ENCODE data around the gene TGFBR3.
"Not testable (repeated sequence)": the region's sequence is repeated elsewhere in the genome, so short reads cannot be mapped to it uniquely, and the experiment has no call there.

The TGFBR3 gene

DNA sequence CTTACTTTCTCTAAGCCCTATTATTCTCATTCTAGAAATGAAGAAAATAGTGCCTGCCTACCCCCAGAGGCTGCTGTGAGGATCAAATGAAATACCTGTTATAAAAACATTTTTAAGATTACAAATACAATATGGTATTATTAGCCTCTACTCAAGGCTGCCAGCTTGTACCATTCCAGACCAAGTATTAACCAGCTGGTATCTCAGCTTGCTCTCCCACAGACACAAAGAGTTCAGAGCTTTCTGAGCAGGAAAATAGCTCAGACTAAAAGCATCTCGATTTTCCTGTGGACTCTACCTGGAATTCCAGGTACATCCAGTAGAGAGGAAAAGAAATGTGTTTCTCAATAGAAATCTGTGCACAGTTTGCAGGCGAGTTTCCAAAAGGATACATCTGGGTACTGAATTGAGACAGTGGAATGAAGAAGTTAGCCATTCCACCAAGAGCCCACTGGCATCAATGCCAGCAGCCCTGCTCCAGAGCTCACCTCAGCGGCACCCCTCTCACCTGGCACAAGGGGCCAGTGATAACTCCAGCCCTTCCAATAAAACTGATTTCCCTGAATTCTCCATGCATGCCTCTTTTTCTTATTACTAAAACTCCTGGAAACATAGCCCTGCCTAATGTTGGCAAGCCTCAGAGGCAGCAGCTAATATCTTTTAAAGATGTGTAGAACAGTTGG lies 31.0 kb downstream of the TGFBR3 start:
- TF ChIP-seq CTCF (IDR thresholded peaks at IDR 0.05; ENCODE audit: low read depth, low read length), result no peak
- in situ Hi-C loops (cut with HindIII; ENCODE audit: low sequenced_read_pairs), result no loop called here
- H3K4me3 ChIP-seq (ENCODE audit: low read depth, low read length), result no peak overlapping the region
- DNase-seq (ENCODE audit: low read depth, low spot score), result no peak

DNA sequence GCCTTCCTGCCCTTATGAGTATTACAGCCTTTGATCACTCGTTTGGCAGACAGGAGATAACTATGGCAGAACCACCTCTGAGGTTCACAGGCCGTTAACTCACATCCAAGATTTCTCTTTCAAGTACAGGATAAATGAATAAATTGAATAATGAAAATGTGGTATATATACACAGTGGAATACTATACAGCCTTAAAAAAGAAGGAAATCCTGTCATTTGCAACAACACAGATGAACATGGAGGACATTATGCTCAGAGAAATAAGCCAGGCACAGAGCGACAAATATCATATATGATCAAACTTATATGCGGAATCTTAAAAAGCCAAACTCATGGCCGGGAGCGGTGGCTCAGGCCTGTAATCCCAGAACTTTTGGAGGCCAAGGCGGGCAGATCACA lies 32.6 kb downstream of the TGFBR3 start:
- H3K4me3 ChIP-seq (ENCODE audit: low read depth, low read length), result no peak overlapping the region
- no peak for DNase-seq (ENCODE audit: low read depth, low spot score)
- TF ChIP-seq CTCF (IDR thresholded peaks at IDR 0.05; ENCODE audit: low read depth, low read length), result no peak
- in situ Hi-C loops (cut with HindIII; ENCODE audit: low sequenced_read_pairs), result no loop called here

GRCh38 chr1:91852011-91852410 lies 33.9 kb downstream of the TGFBR3 start:
- H3K4me3 ChIP-seq (ENCODE audit: low read depth, low read length); DNase-seq (ENCODE audit: low read depth, low spot score); in situ Hi-C loops (cut with HindIII; ENCODE audit: low sequenced_read_pairs): not testable (repeated sequence)

DNA sequence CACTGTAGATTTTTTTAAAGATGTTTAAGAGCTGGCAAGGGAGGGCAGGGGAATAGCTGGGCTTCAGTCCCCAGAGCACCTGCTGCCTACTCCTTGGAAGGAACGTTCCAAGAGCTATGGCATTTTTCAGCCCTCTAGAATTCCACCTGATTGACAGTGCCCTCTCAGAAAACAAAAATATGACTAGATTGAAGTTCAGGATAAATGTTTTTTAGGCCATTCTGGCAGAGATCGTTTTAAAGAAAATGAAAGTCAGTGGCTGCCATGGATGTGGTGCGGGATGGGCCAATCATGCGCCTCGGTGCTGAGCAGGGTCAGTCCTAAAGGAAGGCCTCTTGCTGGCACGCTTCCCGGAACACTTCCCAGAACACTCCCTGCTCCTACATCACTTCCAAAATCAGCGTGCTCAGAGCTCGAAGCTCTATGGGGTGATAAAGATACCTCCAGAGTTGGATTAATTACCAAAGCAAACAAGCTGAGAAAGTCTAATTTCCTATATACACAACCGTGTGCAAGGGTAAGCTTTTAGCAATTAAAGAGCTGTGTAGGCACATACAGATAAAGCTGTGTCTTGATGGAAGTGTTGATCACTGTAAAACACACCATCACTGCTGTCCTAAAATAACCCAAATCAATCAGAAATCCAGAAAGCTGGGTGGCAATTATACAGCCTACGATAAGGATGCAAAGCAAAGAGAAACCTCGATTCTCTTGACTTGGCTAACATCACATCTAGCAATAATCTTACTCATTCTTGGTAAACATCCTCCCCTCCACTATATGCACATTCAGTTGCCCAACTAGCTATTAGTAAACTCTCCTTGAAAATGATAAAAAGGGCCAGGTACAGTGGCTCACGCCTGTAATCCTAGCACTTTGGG lies 34.6 kb downstream of the TGFBR3 start:
- DNase-seq (ENCODE audit: low read depth, low spot score), result peak; percentile 69
- in situ Hi-C loops (cut with HindIII; ENCODE audit: low sequenced_read_pairs), result no loop called here
- no peak for TF ChIP-seq CTCF (IDR thresholded peaks at IDR 0.05; ENCODE audit: low read depth, low read length)
- H3K4me3 ChIP-seq (ENCODE audit: low read depth, low read length), result peak overlapping the region; percentile 8

- no peak for DNase-seq (ENCODE audit: low read depth, low spot score)
- no peak for TF ChIP-seq CTCF (IDR thresholded peaks at IDR 0.05; ENCODE audit: low read depth, low read length)
- H3K4me3 ChIP-seq (ENCODE audit: low read depth, low read length), result no peak overlapping the region
Measured at GRCh38 chr1:91850708-91851107, 35.2 kb downstream of the TGFBR3 start.

GRCh38 chr1:91847851-91848250 lies 38.1 kb downstream of the TGFBR3 start:
- H3K4me3 ChIP-seq (ENCODE audit: low read depth, low read length), result no peak overlapping the region
- in situ Hi-C loops (cut with HindIII; ENCODE audit: low sequenced_read_pairs), result no loop called here
- no peak for DNase-seq (ENCODE audit: low read depth, low spot score)
- no peak for TF ChIP-seq CTCF (IDR thresholded peaks at IDR 0.05; ENCODE audit: low read depth, low read length)

More at GRCh38 chr1:91850708-91851107, 35.2 kb downstream of the TGFBR3 start:
- in situ Hi-C loops (cut with HindIII; ENCODE audit: low sequenced_read_pairs), result no loop called here

GRCh38 chr1:91846639-91847013 lies 39.3 kb downstream of the TGFBR3 start:
- no peak for TF ChIP-seq CTCF (IDR thresholded peaks at IDR 0.05; ENCODE audit: low read depth, low read length)
- in situ Hi-C loops (cut with HindIII; ENCODE audit: low sequenced_read_pairs), result no loop called here
- H3K4me3 ChIP-seq (ENCODE audit: low read depth, low read length), result no peak overlapping the region
- no peak for DNase-seq (ENCODE audit: low read depth, low spot score)
